ENCODE results near the gene AZU1.
"Not testable (repeated sequence)": the region's sequence is repeated elsewhere in the genome, so short reads cannot be mapped to it uniquely, and the experiment has no call there.

- TF ChIP-seq CTCF (IDR thresholded peaks at IDR 0.05; ENCODE audit: borderline replicate concordance, extremely low read depth, low read length, poor library complexity, severe bottlenecking); EZH2 (IDR thresholded peaks at IDR 0.05; ENCODE audit: borderline replicate concordance, low read depth, low read length, severe bottlenecking): not testable (repeated sequence)
Observed at GRCh38 chr19:877992-878660, 50.5 kb downstream of the AZU1 start.

All from DND-41 (cell line).